ENCODE data around the gene PEX26. TPM values are rescaled to one million over a fixed set of nuclear protein-coding genes. Genes with fewer than 3 reads are reported as not detected.
"Not testable (repeated sequence)": the region's sequence is repeated elsewhere in the genome, so short reads cannot be mapped to it uniquely, and the experiment has no call there.

PEX26 gene
- total RNA-seq, 1 experiment from 2014 or later = 21.9 TPM

- Histone ChIP-seq H3K36me3 (ENCODE audit: control insufficient read depth, insufficient read depth, low read length) (no peaks in the 10 kb centered on the region), H3K4me3 (ENCODE audit: low read depth in 2 of 2, low read length in 2 of 2) (no peak overlapping the region), H3K4me1 (ENCODE audit: control insufficient read depth, insufficient read depth, low read length) (peaks cover under 1% of the 10 kb centered on the region; the same call in 1 of the 2 replicates), H3K9me3 (ENCODE audit: control insufficient read depth, insufficient read depth, low read depth, low read length) (no peaks in the 10 kb centered on the region), H3K27ac (ENCODE audit: low read length) (no peak overlapping the region), H3K27me3 (ENCODE audit: control insufficient read depth, insufficient read depth, low read length) (no peaks in the 10 kb centered on the region)
- no peak for TF ChIP-seq SIN3A (IDR thresholded peaks at IDR 0.05; ENCODE audit: borderline replicate concordance, insufficient read depth, low read depth, low read length)
- DNase-seq (ENCODE audit: low read depth, low spot score) (no peak), ATAC-seq (no peak)
- in situ Hi-C loops (cut with HindIII; ENCODE audit: low pct_unique_long_range_greater_than_20kb, low sequenced_read_pairs) = no loop called here
- ChIA-PET POLR2A (no interaction called here), CTCF (no interaction called here)
- intact Hi-C loops (cut with micrococcal nuclease; ENCODE audit: unreplicated experiment) = no loop called here
- BruUV-seq (replicated peaks) = no TSS peak
Observed at GRCh38 chr22:18104566-18104965, 26.8 kb downstream of the PEX26 start.

DNA sequence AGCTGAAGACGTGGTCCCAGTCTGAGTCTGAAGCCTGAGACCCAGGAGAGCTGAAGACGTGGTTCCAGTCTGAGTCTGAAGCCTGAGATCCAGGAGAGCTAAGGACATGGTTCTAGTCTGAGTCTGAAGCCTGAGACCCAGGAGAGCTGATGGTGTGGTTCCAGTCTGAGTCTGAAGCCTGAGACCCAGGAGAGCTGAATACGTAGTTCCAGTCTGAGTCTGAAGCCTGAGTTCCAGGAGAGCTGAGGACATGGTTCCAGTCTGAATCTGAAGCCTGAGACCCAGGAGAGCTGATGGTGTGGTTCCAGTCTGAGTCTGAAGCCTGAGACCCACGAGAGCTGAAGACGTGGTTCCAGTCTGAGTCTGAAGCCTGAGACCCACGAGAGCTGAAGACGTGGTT lies 28.2 kb downstream of the PEX26 start:
- BruUV-seq (replicated peaks); ATAC-seq: not testable (repeated sequence)

DNA sequence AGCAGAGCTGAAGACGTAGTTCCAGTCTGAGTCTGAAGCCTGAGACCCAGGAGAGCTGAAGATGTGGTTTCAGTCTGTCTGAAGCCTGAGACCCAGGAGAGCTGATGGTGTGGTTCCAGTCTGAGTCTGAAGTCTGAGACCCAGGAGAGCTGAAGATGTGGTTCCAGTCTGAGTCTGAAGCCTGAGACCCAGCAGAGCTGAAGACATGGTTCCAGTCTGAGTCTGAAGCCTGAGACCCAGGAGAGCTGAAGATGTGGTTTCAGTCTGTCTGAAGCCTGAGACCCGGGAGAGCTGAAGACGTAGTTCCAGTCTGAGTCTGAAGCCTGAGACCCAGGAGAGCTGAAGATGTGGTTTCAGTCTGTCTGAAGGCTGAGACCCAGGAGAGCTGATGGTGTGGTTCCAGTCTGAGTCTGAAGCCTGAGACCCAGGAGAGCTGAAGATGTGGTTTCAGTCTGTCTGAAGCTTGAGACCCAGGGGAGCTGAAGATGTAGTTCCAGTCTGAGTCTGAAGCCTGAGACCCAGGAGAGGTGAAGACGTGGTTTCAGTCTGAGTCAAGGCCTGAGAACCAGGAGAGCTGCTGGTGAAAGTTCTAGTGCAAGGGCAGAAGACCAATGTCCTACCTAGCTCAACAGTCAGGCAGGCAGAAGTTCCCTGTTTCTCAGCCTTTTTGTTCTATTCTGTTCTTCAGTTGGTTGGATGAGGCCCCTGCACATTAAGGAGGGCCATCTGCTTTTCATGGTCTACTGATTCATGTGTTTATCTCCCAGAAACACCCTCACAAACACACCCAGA lies 29.0 kb downstream of the PEX26 start:
- POLR2A ChIA-PET; BruUV-seq (replicated peaks); H3K27me3 ChIP-seq (ENCODE audit: control insufficient read depth, insufficient read depth, low read length); ATAC-seq; H3K9me3 ChIP-seq (ENCODE audit: control insufficient read depth, insufficient read depth, low read depth, low read length); H3K36me3 ChIP-seq (ENCODE audit: control insufficient read depth, insufficient read depth, low read length); H3K4me3 ChIP-seq (ENCODE audit: low read depth in 2 of 2, low read length in 2 of 2); H3K4me1 ChIP-seq (ENCODE audit: control insufficient read depth, insufficient read depth, low read length); intact Hi-C loops (cut with micrococcal nuclease; ENCODE audit: unreplicated experiment); in situ Hi-C loops (cut with HindIII; ENCODE audit: low pct_unique_long_range_greater_than_20kb, low sequenced_read_pairs); H3K27ac ChIP-seq (ENCODE audit: low read length); DNase-seq (ENCODE audit: low read depth, low spot score): not testable (repeated sequence)
- CTCF ChIA-PET = interaction anchor here (0.6 kb wide), 1 partner anchor 63 kb away, joined by 8 read pairs; no protein-coding TSS in a partner anchor

More for the DNA sequence above, 28.2 kb downstream of the PEX26 start:
- H3K27me3 ChIP-seq (ENCODE audit: control insufficient read depth, insufficient read depth, low read length); POLR2A ChIA-PET; H3K27ac ChIP-seq (ENCODE audit: low read length); in situ Hi-C loops (cut with HindIII; ENCODE audit: low pct_unique_long_range_greater_than_20kb, low sequenced_read_pairs); H3K4me1 ChIP-seq (ENCODE audit: control insufficient read depth, insufficient read depth, low read length); intact Hi-C loops (cut with micrococcal nuclease; ENCODE audit: unreplicated experiment); H3K9me3 ChIP-seq (ENCODE audit: control insufficient read depth, insufficient read depth, low read depth, low read length); H3K4me3 ChIP-seq (ENCODE audit: low read depth in 2 of 2, low read length in 2 of 2); H3K36me3 ChIP-seq (ENCODE audit: control insufficient read depth, insufficient read depth, low read length); DNase-seq (ENCODE audit: low read depth, low spot score): not testable (repeated sequence)
- CTCF ChIA-PET = interaction anchor here (0.6 kb wide), 1 partner anchor 63 kb away, joined by 8 read pairs; no protein-coding TSS in a partner anchor

DNA sequence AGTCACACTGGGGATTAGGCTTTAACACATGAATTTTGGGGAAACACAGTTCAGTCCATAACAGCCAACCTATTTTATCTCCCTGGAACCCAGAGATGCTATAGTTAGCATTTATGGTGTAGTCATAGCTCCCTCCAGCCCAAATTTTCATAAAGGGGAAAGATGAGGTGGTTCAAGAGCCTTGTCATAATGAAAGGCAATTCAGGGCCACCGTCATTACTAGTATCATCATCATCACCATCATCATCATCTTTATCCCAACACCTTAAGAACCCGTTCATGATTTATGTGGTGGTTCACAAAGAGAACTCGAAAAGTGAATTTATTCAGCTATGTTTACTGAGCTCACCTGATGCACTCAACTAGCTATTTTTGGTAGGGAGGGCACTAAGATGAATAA lies 30.4 kb downstream of the PEX26 start:
- intact Hi-C loops (cut with micrococcal nuclease; ENCODE audit: unreplicated experiment) (no loop called here), in situ Hi-C loops (cut with HindIII; ENCODE audit: low pct_unique_long_range_greater_than_20kb, low sequenced_read_pairs) (no loop called here)
- Histone ChIP-seq H3K27ac (ENCODE audit: low read length) (no peak overlapping the region), H3K9me3 (ENCODE audit: control insufficient read depth, insufficient read depth, low read depth, low read length) (no peaks in the 10 kb centered on the region), H3K4me3 (ENCODE audit: low read depth in 2 of 2, low read length in 2 of 2) (no peak overlapping the region), H3K27me3 (ENCODE audit: control insufficient read depth, insufficient read depth, low read length) (no peaks in the 10 kb centered on the region), H3K36me3 (ENCODE audit: control insufficient read depth, insufficient read depth, low read length) (no peaks in the 10 kb centered on the region), H3K4me1 (ENCODE audit: control insufficient read depth, insufficient read depth, low read length) (peaks cover 5% of the 10 kb centered on the region)
- no peak for DNase-seq (ENCODE audit: low read depth, low spot score)
- no peak for ATAC-seq
- POLR2A ChIA-PET = no interaction called here
- TF ChIP-seq, protein P1, sequence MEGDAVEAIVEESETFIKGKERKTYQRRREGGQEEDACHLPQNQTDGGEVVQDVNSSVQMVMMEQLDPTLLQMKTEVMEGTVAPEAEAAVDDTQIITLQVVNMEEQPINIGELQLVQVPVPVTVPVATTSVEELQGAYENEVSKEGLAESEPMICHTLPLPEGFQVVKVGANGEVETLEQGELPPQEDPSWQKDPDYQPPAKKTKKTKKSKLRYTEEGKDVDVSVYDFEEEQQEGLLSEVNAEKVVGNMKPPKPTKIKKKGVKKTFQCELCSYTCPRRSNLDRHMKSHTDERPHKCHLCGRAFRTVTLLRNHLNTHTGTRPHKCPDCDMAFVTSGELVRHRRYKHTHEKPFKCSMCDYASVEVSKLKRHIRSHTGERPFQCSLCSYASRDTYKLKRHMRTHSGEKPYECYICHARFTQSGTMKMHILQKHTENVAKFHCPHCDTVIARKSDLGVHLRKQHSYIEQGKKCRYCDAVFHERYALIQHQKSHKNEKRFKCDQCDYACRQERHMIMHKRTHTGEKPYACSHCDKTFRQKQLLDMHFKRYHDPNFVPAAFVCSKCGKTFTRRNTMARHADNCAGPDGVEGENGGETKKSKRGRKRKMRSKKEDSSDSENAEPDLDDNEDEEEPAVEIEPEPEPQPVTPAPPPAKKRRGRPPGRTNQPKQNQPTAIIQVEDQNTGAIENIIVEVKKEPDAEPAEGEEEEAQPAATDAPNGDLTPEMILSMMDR (IDR thresholded peaks at IDR 0.05) = no peak
- no peak for TF ChIP-seq TCF7L2 (IDR thresholded peaks at IDR 0.05; ENCODE audit: low read depth, low read length)
- TF ChIP-seq POLR2AphosphoS5 (IDR thresholded peaks at IDR 0.05; ENCODE audit: low read depth, low read length) = no peak
- TF ChIP-seq SIN3A (IDR thresholded peaks at IDR 0.05; ENCODE audit: borderline replicate concordance, insufficient read depth, low read depth, low read length) = no peak
- TF ChIP-seq REST (IDR thresholded peaks at IDR 0.05; ENCODE audit: insufficient read depth in 1 of 2, low read depth in 2 of 2, low read length in 1 of 2) = no peak
- CTCF ChIA-PET = no interaction called here
- no TSS peak for BruUV-seq (replicated peaks)
